HG03457 (cell line): ENCODE results near the gene NUP210.
A peak's percentile ranks its signal among the peaks of the same experiment; 100 is the strongest.
"Not testable (repeated sequence)": the region's sequence is repeated elsewhere in the genome, so short reads cannot be mapped to it uniquely, and the experiment has no call there.

Experiments used
- ATAC-seq: cut with Tn5 transposase; IDR thresholded peaks from one replicate; pipeline ENCODE4 v1.9.1; 2021; ENCODE audit warnings: moderate number of reproducible peaks; ENCODE audit not compliant: unreplicated experiment

Gene NUP210

DNA sequence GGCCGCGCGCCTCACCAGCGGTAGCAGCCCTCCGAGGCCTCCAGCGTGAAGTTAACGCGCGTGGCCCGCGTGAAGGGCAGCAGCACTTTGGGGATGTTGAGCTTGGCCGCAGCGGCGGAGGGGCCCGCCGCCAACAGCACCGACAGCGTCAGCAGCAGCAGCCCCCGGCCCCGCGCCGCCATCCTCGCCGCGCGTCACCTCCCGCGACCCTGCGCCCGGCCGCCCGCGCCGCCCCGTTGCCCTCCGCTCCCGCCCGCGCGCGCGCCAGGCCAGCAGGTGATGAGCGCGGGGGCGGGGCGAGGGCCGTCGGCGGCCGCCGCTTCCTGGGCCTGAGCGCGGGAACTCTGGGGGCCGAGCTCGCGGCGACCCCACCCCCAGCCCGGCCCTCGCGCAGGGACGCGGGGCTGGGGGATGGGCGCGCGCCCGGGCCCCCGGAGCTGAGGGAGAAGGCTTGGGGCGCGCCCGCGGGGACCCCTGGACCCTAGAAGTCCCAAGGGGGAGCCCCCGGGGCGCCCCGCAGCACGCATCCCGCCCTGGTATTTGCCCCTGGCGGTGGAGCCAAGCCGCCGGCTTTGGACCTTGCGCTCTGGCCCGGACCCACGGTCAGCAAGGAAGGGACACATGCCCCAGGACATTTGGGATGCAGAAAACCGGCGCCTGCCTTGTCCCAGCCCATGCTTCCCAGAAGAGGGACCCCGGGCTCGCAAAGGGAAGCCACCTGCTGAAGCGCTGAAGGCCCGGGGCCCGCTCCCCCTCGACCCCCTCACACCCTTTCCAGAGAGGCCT is at the start of gene NUP210:
Gene NUP210 (minus strand): TSS at position 278 of the 786 bp plus-strand sequence. CDS start 96 bp downstream, at position 182.
- ATAC-seq, result peak; percentile 51

DNA sequence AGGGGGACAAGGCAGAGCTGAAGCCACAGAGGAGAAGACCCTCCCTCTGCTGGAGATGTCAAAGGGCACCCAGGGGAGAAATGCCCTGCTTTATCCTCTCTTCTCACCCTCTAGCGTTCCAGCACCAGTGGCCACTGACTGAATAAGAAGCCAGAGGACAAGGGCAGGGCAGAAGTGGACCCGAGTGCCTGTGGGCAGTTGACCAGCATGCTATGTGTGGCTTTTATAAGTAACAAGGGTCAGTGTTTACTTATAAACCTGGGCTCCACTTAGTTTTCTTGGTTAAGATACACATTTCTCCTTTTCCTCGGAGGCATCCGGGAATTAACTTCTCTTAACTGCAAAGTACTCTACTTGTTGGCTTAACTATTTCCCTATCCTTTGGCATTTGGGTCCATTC is 46.7 kb upstream of the NUP210 start:
- ATAC-seq, result no peak

DNA sequence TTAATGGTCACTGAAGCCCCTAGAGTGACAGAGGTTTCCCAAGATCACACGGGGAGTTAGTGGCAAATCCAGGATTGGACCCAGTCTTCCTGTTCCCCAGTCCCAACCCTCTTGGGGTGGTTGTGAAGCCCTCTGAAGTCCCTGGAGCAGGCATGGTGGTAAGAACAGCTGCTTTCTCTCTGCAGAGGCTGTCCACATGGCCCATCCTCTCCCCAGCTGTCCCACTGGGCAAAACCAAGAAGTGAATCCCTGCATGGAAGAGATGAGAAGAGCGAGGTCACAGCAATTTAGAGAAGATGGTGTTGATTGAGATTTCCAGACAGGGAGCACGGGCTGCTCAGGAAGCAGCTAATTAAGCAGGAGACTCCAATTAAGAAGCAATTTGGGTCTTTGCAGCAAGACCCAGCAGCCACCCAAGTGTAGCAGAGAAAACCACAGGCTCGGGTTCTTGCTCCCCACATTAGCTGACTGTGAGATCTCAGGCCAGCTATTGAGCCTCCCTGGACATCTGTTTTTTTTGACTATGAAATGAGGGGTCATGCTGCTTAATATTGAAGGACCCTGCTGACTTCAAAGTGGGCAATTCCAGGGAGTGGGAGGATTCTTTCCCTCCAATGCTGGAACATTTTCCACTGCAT is 45.2 kb upstream of the NUP210 start:
- no peak for ATAC-seq

DNA sequence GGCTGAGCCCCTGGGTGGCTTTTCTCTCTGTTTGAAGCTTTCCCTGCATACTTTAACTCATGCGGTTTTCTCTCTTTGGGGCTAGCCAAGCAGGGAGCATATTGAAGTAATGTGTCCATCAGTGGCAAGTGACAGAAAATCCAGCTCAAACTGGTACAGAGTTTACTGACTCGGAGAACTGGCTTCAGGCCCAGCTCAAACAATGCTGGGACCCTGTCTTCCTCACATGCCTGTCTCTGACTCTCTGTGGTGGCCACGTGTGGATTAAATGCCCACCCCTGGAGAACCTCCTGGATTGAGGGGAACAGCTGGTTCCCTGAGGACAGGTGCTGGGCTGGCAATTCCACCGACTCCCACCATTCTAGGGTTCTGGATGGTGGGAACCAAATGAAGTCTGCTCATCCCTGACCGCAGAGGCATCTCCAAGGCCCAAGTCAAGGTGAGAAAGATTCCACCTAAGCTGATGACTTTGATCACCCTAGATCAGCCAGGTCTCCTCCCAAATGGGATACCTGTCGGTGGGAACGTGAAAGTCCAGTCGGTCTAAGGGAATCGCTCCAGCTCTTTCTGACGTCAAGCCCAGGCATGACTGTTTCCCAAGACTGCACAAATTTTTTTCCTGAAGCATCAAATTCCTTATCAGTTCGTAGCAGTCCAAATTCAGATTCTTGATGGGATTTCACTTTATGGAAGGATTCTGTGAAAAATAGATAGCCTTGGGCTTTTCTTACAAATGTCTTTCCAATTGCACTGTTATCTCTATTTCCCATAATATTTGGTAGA is 43.7 kb upstream of the NUP210 start:
- ATAC-seq, result no peak

DNA sequence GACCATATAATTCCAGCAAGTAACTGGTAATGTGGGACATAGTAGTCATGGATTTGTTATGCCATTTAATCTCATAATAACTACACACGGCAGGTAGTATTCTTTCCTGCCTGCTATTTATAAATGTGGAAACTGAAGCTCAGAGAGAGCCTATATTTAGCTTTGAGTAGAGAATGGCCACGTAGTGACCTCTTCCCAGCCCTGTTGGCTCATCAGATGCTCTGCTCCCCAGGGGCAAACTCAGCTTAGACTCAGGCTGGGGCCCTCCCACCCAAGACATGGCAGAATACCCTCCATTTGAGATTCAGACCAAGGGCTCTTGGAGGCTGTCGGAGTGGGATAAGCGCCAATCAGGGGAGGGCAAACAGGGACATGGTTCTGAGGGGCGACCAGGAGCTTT is 42.7 kb upstream of the NUP210 start:
- ATAC-seq, result no peak

DNA sequence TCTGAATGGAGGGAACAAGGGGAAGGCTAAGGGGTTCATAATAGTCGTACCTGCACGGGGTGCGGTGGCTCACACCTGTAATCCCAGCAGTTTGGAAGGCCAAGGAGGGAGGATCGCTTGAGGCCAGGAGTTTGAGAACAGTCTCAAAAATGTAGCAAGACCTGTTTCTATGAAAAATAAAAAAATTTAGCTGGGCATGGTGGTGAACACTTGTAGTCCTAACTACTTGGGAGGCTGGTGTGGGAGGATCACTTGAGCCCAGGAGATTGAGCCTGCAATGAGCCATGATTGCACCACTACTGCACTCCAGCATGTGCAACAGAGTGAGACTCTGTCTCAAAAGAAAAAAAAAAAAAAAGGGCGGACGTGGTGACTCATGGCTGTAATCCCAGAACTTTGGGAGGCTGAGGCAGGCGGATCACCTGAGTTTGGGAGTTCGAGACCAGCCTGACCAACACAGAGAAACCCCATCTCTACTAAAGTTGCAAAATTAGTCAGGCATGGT is 42.1 kb upstream of the NUP210 start:
- no peak for ATAC-seq

DNA sequence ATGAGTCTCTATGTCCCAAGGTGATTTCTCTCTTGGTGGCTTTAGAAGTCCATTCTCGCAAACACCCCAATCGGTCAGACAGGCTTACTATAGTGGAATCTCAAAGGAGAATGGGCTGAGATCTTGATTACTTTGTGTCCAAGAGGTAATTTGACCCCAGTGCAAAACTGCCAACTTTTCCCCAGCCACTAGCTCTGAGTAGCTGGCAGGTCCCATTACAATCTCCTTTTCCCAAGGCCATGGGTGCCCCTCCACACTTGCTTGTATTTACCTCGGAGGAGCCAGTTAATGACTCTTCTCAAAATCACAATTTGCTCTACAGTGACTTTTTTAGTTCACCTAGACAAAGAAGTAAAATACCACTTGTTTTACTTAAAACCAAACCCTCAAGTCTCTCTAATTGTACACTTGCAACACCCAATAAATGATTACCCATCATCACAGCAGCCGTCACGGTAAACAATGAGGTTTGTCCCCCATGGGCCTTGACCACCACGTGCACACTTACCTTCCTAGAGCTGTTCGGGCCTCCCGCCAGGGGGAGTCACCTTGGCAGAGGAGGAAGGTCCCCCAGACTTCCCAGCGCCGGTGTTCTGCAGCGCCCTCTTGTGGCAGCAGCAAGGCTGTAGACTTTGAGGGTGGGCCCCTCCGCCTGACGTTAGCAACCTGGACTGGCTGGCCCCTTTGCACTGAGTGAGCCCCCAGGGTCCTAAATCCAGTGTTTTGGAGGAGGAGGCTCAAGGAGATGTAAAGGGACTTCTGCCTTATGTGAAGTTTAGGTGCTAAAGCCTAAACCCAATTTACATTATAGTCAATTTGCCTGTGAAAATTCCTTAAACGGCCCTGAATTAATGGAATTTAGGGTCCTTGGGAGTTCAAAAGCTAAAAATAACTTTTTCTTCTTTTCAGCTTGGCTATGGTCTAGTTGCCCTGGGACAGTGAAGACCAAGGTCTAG is 41.3 kb upstream of the NUP210 start:
- ATAC-seq, result no peak

DNA sequence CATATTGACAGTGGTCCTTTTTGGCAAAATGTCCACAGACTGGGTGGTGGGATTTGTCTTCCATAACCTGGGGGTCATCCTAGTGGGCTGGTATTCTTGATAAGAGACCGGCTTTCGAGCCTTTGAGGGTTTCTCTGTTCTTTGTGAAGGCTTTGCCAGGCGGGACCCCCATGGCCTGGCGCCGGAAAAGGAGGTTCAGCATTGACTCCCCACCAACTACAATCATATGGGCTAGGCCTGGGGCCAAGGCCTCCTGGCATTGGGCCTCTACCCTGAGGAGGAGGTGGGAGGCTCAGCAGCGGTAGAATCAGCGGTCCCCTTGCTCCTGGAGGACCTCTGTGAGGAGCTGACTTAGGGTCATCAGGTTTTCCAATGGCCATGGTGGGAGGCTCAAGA is 40.2 kb upstream of the NUP210 start:
- no peak for ATAC-seq

DNA sequence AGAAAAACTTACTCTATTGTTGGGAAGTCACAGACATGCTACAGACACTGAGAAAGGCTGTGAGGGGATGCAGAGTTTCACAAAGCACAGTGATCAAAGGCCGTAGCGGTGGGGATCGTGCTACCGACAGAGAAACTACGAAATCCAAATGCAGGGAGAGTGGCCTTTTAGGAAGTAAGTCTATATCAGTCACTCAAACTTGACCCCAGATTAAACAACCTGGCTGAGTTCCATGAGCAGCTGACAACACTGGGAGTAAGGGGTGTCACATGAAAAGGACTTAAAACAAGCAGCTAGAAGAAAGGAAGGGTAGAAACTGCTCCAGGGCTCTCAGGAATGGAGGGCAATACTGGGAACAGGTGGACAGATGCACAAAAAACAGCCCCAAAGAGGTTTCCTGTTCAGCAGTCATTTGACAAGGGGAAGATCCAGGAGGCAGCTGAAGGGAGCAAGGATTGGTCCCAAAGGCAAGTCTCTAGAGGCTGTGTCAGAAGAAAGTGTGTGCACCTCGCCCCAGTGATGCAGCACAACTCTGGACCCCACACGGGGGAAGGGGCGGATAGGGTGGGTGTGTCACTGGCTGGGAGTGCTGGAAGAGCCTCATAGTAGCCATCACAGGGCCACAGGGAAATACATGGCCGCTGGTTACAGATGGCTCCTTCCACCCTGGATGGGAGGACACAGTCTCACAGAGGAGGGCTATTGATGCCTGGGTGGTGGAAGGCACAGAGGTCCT is 39.7 kb upstream of the NUP210 start:
- ATAC-seq, result no peak

DNA sequence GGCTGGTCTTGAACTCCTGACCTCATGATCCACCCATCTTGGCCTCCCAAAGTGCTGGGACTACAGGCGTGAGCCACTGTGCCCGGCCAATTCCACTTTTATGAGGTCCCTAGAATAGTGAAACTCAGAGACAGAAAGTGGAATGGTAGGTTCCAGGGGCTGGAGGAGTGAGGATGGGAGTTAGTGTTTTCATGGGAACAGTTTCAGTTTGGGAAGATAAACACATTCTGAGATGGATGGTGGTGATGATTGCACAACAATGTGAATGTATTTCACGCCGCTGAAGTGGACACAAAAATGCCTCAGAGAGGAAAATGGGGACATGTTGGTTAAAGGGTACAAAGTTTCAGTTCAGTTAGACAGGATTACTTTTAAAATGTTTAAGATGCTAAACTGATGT is 37.5 kb upstream of the NUP210 start:
- ATAC-seq, result no peak

DNA sequence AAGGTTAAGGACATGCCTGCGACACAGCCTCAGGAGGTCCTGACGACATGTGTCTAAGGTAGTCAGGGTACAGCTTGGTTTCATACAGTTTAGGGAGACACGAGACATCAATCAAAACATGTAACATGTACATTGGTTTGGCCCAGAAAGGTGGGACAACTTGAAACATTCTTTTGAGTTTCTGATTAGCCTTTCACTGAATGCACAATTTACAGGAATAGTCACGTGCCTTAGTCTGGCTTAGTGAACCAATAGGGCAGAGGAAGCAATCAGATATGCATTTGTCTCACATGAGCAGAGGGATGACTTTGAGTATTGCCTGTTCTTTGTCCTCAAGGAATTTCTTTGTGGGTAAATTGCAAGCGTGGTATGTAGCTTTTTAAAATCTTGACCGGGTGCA is 35.5 kb upstream of the NUP210 start:
- no peak for ATAC-seq

DNA sequence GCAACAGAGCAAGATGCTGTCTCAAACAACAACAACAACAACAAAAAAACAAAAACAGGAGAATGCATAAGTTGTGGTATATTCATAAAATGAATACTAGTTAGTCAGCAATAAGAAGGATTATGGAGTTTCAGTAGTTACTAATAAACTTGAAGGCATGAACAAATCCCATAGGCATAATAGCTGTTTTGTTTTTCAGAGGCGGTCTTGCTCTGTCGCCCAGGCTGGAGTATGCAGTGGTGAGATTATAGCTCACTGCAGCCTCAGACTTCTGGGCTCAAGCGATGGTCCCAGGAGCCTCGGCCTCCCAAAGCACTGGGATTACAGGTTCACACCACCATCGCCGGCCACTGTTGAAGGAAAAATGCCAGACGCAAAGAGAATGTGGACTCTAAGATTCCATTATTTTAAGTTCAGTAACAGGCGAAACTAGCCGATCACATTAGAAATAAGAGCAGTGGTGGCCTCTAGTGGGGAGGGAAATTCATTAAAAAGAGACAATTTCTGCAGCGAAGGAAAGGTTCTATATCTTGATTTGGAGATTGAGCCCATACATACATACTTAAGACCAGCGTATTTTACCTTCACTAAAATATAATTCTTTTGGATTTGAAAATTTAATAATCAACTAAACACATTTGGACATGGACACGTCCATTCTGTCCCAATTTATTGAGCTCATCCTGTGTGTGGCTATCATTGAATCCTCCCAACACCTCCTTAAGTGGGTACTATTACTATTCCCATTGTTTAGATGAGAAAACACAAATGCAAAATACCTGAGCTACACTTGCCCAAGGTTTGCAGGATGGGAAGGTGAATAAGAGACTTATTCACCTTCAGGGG is 32.6 kb upstream of the NUP210 start:
- no peak for ATAC-seq

DNA sequence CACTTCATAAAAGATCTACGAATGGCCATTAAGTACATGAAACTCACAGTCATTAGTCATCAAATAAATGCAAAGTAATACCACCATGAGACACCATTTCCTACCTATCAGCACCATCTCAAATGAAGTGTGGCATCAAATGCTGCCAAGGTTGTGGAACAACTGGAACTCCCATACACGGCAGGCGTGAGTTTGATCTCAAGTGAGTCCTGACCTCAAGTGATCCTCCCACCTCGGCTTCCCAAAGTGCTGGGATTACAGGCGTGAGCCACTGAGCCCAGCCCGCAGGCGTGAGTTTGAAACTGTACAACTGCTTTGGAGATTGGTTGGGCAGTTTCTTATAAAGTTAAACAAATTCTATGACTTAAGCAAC is 31.2 kb upstream of the NUP210 start:
- peak; percentile 3 for ATAC-seq

DNA sequence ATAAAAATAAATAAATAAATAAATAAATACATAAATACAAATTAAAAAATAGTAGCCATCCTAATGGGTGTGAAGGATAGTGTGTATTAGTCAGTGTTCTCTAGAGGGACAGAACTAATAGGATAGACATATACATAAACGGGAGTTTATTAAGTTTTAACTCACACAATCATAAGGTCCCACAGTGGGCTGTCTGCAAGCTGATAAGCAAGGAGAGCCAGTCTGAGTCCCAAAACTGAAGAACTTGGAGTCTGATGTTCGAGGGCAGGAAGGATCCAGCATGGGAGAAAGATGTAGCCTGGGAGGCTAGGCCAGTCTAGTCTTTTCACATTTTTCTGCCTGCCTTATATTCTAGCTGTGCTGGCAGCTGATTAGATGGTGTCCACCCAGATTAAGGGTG is 22.8 kb upstream of the NUP210 start:
- ATAC-seq, result not testable (repeated sequence)

DNA sequence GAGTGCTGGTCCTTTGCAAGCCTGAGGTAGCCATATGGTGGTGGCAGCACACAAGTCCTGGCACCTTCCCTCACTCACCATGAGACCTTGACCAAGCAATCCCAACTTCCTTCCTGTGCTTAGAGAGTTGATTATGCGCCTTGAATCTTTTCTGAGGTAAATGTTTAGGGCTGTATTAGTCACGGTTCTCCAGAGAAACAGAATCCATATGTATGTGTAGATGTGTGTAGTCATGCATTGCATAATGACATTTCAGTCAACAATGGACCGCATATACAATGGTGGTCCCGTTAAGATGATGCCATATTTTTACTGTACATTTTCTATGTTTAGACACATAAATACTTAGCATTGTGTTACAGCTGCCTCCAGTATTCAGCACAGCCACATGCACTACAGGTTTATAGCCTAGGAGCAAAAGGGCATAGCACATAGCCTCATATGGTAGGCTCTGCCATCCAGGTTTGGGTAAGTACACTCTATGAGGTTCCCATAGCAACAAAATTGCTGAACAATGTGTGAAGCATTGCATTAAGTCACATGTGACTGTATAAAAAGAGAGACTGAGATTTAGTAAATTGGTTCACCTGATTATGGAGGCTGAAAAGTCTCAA is 20.2 kb upstream of the NUP210 start:
- no peak for ATAC-seq

DNA sequence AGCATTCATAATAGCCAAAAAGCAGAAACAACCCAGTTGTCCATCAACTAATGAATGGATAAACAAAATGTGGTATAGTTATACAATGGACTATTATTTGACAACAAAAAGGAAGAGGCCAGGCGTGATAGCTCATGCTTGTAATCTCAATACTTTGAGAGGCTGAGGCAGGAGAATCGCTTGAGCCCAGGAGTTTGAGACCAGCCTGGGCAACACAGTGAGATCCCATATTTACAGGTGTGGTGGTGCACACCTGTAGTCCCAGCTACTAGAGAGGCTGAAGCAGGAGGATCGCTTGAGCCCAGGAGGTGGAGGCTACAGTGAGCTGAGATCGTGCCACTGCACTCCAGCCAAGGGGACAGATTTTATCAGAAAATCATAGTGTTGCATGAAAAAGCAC is 16.1 kb upstream of the NUP210 start:
- not testable (repeated sequence) for ATAC-seq

DNA sequence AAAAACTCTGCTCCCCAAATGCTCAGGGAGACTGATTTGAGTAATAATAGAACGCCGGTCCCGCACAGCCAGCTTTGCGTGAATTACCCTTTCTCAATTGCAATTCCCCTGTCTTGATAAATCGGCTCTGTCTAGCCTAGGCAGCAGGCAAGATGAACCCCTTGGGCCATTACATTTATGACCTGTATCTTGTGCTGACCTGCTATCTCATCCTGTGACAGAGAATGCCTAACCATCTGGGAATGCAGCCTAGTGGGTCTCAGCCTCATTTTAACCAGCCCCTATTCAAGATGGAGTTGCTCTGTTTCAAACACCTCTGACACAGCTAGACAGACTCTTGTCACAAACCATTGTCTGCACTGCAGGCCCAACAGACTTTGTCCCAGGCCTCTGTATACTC is 13.8 kb upstream of the NUP210 start:
- no peak for ATAC-seq

DNA sequence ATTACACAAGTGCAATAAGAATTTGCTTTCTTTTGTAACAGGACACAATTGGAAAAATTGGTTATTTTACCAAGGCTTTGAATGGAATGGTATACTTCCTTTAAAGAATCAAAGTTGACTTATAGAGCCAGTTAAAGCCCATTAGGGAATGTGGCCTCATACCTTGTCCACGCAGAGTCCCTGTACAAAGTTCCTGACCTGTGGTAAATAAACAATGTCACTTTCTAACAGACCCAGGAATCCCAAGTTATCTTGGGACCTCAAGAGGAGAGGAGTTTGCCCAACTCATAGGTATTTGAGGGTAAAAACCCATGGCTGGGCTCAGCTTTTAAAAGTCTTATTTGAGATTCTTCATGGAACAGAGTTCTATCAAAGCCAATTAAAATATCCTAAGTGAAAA is 12.0 kb upstream of the NUP210 start:
- no peak for ATAC-seq
